ENCODE data around the gene IL1R1. TPM values are rescaled to one million over a fixed set of nuclear protein-coding genes. Genes with fewer than 3 reads are reported as not detected.
"Not testable (repeated sequence)": the region's sequence is repeated elsewhere in the genome, so short reads cannot be mapped to it uniquely, and the experiment has no call there.

The IL1R1 gene, protein sequence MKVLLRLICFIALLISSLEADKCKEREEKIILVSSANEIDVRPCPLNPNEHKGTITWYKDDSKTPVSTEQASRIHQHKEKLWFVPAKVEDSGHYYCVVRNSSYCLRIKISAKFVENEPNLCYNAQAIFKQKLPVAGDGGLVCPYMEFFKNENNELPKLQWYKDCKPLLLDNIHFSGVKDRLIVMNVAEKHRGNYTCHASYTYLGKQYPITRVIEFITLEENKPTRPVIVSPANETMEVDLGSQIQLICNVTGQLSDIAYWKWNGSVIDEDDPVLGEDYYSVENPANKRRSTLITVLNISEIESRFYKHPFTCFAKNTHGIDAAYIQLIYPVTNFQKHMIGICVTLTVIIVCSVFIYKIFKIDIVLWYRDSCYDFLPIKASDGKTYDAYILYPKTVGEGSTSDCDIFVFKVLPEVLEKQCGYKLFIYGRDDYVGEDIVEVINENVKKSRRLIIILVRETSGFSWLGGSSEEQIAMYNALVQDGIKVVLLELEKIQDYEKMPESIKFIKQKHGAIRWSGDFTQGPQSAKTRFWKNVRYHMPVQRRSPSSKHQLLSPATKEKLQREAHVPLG
- 0.04 and 1.0 TPM in 2 replicates for total RNA-seq (2014; rRNA removed; shearing (Covaris generic))

DNA sequence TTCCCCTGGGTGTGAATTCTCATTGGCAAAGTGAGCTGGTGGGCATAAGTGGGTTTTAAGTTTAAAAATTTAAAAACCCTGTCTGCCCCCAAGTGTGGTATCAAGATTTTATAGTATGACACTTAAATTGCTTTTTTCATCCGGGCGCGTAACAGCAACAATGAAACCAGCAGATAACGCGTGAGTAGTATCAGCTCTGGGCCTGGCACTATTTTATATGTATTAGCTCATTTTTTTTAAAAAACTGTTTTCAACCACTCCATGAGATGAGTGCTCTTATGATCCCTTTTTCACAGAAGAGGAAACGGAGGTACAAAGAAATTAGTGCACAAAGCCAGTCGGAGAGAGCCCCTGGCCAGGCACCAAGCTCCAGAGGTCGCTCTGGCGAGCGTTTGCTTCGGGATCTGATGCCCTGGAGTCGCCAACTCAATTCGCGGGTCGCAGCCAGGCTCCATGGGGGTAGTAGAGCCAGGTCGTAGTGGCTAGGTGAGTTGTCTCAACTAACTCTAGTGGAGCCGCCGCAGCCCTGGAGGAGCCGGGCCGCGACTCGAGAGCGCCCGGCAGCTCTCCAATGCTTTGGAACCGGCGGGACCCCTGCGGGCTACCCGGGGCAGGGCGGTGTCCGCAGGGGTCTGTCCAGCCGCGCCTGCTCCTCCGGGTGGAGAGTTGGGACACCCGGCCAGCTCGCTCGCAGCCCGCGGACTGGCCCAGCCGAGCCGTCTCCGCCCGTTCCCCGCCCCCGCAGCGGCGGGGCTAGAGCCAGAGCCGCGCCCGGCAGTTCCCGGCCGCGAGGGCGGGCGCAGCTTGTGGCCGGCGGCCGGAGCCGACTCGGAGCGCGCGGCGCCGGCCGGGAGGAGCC lies at the start of gene IL1R1:
Gene IL1R1, plus strand, starts transcription at position 777 of the 859 bp plus-strand sequence. CDS start 14,979 bp downstream, outside the sequence.
- H3K27me3 ChIP-seq (ENCODE audit: control insufficient read depth, insufficient read depth, low read length) = peaks cover 27% of the 10 kb centered on the region
- peak; percentile 89 for DNase-seq
- H3K36me3 ChIP-seq (replicated peaks; ENCODE audit: control insufficient read depth, insufficient read depth, low read length) = no peaks in the 10 kb centered on the region
- peak within 1 kb of the TSS; percentile 47 for H3K4me3 ChIP-seq (ENCODE audit: insufficient read depth, low read depth, low read length)

DNA sequence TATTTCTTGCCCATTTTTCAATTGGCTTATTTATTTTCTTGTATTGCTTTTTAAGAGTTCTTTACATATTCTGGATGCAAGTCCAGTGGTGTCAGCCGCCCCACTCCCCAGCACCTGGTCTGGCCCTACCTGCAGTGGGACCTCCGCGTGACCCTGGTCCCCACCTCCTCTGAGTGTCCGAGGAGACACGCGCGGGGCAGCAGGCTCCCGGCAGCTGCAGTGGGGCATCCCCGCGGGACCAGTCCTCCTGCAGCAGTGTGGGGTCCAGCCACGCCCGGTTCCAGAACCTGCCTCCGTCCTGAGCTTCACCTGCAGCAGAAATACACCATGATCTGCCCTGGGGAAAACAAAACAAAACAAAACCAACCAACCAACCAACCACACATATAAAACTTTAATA lies 48.9 kb upstream of the IL1R1 start:
- Histone ChIP-seq H3K36me3 (replicated peaks; ENCODE audit: control insufficient read depth, insufficient read depth, low read length) (no peaks in the 10 kb centered on the region), H3K4me3 (ENCODE audit: insufficient read depth, low read depth, low read length) (no peak overlapping the region), H3K27me3 (ENCODE audit: control insufficient read depth, insufficient read depth, low read length) (no peaks in the 10 kb centered on the region)
- no peak for DNase-seq

DNA sequence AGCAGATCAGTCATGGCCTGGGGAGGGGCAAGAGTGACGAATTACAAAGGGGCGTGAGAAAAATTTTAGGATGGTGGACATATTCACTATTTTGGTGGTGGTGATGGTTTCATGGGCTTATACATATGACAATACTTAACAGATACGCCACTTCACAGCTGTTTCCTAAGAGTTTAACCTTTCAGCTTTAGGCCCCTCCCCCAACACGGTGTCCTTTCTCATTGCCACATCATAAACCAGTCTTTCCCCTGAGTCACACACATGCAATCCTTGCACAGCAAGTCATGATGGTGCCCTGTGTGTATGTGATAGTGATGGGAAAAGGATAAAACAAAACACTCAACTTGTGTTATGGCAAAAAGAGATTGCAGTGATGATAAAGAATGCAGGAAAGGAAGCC lies 47.6 kb upstream of the IL1R1 start:
- Histone ChIP-seq H3K36me3 (replicated peaks; ENCODE audit: control insufficient read depth, insufficient read depth, low read length) (no peaks in the 10 kb centered on the region), H3K4me3 (ENCODE audit: insufficient read depth, low read depth, low read length) (no peak overlapping the region), H3K27me3 (ENCODE audit: control insufficient read depth, insufficient read depth, low read length) (no peaks in the 10 kb centered on the region)
- DNase-seq = no peak

DNA sequence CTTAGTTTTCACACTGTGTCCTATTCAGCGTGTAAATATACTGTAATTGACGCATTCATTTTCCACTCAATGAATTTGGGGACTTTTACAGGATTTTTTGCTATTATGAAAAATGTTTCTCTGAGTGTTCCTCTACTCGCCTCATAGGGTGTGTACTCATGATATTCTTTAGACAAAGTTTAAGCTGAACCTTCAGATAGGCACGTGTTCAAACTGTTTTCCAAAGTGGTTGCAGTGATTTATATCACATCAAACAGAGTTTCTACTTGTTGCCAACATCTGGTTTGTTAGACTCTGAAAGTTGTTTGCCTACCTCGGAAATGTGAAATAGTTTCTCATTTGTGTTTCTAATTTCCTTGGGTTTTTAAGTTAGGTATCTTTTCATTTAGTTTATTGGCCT lies 46.4 kb upstream of the IL1R1 start:
- H3K4me3 ChIP-seq (ENCODE audit: insufficient read depth, low read depth, low read length) = no peak overlapping the region
- DNase-seq = no peak
- no peaks in the 10 kb centered on the region for H3K36me3 ChIP-seq (replicated peaks; ENCODE audit: control insufficient read depth, insufficient read depth, low read length)
- no peaks in the 10 kb centered on the region for H3K27me3 ChIP-seq (ENCODE audit: control insufficient read depth, insufficient read depth, low read length)

DNA sequence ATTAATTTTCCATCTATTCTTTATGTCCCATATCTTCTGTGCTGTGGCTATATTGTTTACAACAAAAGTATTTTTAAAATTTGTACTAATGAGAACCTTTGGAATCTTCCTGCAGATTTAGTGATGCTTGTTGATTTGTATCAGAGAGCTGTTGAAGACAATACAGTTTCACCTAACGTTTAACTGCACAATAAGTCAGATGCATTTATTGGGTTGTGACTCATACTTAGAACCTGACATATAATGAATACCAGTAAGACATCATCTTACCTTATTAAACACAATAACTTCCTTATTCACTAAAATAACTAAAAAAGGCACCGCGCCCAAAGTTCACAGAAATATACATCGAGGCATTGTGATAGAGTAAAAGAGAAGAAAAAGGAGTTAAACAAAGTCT lies 43.8 kb upstream of the IL1R1 start:
- H3K27me3 ChIP-seq (ENCODE audit: control insufficient read depth, insufficient read depth, low read length) = no peaks in the 10 kb centered on the region
- no peak overlapping the region for H3K4me3 ChIP-seq (ENCODE audit: insufficient read depth, low read depth, low read length)
- DNase-seq = no peak
- no peaks in the 10 kb centered on the region for H3K36me3 ChIP-seq (replicated peaks; ENCODE audit: control insufficient read depth, insufficient read depth, low read length)

DNA sequence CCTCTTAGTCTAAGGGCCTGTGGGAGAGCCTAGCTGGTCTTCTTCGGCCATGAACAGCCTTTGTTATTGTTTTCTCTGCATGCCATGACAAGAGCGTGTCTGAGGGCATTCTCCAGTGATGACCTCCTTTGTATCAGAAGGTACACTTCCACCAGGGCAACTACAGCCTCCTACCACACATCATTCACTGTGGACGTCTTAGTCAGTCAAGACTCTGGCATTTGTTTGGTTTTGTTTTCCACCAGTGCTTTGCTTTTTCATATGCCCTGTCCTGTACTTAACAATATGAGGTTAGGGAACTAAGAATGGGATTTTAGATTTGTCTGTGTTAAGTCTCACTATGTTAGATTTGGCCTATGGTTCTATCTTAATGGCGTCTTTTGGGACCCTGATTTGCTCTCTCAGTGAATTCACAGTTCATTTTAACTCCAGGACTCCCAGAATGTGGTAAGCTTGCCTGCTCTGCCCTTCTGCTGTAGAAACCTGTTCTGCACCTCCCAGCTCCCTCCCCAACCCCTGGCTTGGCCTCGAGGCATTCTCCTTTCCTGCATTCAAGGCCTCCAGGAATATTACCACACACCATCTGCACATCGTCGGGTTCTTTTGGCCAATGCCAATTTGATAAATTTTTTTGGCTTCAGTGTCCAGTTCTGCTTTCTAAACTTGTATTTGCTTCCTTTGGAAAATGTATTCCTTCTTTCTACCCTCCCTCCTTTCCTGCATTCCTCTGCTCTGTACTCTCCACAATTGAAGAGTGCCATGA lies 42.8 kb upstream of the IL1R1 start:
- Histone ChIP-seq H3K27me3 (ENCODE audit: control insufficient read depth, insufficient read depth, low read length) (no peaks in the 10 kb centered on the region), H3K36me3 (replicated peaks; ENCODE audit: control insufficient read depth, insufficient read depth, low read length) (no peaks in the 10 kb centered on the region), H3K4me3 (ENCODE audit: insufficient read depth, low read depth, low read length) (no peak overlapping the region)
- DNase-seq = no peak

DNA sequence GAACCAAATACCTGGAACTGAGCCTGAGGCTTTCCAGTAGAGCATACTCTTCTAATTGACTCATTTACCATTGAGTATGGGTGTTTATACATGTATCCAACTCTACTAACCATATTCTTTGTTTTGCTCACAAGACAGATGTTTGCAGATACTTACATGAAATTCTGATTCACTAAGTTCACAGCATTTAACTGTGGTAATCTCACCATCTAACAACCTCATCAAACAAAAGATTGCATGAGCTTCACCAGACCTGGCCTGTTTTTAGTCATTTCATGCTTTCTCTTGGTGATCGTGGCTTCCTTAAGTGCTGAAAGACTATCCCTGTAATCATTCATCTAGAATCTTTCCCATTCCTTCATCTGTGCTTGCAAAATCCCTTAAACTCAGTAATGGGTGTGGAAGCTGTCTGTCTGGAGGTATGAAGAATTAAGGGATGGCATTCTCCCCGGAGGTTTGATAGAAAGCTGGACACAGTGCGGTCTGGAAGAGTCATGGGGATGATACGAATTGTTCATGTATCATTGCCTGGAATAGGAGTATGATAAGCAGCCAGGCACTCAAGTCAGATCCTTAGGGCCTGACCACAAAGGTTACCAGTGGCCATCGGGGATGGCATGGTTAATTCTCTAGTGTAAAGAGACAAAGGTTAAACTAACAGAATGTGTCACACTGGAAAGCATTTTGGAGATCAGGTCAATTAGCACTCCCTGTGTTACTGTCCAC lies 42.0 kb upstream of the IL1R1 start:
- no peaks in the 10 kb centered on the region for H3K27me3 ChIP-seq (ENCODE audit: control insufficient read depth, insufficient read depth, low read length)
- no peak overlapping the region for H3K4me3 ChIP-seq (ENCODE audit: insufficient read depth, low read depth, low read length)
- DNase-seq = no peak
- no peaks in the 10 kb centered on the region for H3K36me3 ChIP-seq (replicated peaks; ENCODE audit: control insufficient read depth, insufficient read depth, low read length)

DNA sequence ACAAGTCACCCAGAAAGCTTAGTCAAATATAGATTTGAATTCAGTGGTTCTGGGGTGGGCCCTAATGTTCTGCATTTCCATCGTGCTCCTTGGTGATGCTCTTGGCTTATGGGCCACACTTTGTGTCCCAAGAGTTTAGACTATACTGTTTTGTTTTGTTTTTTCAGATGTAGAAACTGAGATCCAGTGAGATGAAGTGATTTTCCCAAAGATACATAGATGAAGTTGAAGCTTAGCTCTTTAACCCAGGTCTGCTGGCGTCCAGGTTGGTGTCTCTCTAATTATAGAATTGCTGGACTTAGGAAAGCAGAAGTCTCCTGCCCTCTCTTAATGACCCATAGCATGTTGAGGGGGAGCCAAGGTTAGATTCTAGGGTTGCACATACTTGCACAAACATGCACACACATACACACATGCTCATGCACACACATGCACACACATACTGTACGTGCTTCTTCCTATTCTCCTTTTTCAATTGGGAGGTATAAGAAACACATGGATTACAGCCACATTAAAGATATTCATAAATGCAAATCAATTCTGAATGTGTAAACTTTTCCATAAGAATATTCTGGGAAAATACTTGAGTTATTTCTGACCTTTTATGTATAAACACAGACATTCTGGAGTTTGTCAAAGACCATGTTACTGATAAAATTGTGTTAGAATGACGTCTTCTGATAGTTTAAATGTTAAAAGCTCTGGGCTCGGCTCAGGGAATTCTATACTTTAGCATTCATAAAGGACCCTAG lies 41.3 kb upstream of the IL1R1 start:
- Histone ChIP-seq H3K4me3 (ENCODE audit: insufficient read depth, low read depth, low read length) (no peak overlapping the region), H3K36me3 (replicated peaks; ENCODE audit: control insufficient read depth, insufficient read depth, low read length) (no peaks in the 10 kb centered on the region), H3K27me3 (ENCODE audit: control insufficient read depth, insufficient read depth, low read length) (no peaks in the 10 kb centered on the region)
- DNase-seq = no peak

DNA sequence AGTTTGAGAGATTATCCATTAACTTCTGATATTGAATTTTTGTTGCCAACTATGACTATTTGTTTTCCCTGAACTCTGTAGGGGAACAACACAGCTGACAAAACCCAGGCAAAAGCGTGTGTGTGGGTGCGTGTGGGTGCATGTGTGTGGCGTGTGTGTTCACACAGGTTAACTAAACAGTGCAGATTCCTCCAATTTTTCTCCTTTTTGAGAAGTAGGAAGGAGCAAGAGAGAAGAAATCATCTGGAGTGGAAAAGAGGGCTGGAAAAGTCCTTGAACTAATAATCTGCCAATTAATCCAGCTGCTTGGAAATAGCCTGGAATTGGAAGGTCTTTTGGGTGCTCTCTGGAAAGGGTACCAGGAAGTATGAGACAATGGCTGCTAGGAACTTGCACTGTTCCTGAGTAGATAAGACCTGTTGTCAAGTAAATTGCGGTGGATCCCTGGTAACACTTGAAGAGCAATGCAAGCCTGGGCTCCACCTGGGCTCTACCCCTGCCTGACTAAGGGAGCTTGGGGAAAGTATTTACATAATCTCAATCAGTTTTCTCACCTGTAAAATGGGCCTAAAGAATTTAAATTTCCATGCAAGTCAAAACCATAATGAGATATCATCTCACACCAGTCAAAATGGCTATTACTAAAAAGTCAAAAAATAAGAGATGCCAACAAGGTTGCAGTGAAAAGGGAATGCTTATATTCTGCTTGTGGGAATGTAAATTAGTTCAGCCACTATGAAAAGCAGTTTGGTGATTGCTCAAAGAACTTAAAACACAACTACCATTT lies 40.5 kb upstream of the IL1R1 start:
- no peak for DNase-seq
- Histone ChIP-seq H3K4me3 (ENCODE audit: insufficient read depth, low read depth, low read length) (no peak overlapping the region), H3K27me3 (ENCODE audit: control insufficient read depth, insufficient read depth, low read length) (no peaks in the 10 kb centered on the region), H3K36me3 (replicated peaks; ENCODE audit: control insufficient read depth, insufficient read depth, low read length) (no peaks in the 10 kb centered on the region)

DNA sequence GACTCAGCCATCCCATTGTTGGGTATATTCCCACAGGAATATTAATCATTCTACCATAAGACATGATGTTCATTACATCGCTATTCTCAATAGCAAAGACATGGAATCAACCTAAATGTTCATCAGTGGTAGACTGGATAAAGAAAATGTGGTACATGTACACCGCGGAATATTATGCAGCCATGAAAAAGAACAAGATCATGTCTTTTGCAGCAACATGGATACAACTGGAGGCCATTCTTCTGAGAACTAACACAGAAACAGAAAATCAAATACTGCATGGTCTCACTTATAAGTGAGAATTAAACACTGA lies 40.0 kb upstream of the IL1R1 start:
- not testable (repeated sequence) for H3K36me3 ChIP-seq (replicated peaks; ENCODE audit: control insufficient read depth, insufficient read depth, low read length); DNase-seq; H3K4me3 ChIP-seq (ENCODE audit: insufficient read depth, low read depth, low read length); H3K27me3 ChIP-seq (ENCODE audit: control insufficient read depth, insufficient read depth, low read length)

DNA sequence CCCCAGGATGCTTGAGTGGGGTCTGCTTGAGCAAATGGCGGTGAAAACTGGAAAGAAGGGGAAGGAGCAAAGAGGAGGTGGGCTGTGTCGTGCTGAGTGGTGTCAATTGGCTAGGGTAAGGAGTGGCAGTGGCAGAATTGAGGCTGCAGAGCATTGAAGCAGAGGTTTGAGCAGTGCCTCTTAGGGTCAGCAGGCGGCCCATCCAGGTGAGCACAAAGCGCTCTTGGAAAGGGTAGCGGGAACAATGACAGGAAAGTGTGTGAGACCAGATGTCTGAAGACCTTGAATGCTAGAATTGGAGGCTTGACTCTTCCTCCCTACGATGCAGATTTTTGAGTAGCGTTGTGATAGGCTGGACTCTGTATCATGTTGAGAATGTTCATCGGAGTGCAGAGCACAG lies 39.3 kb upstream of the IL1R1 start:
- Histone ChIP-seq H3K27me3 (ENCODE audit: control insufficient read depth, insufficient read depth, low read length) (no peaks in the 10 kb centered on the region), H3K4me3 (ENCODE audit: insufficient read depth, low read depth, low read length) (no peak overlapping the region), H3K36me3 (replicated peaks; ENCODE audit: control insufficient read depth, insufficient read depth, low read length) (no peaks in the 10 kb centered on the region)
- DNase-seq = no peak

DNA sequence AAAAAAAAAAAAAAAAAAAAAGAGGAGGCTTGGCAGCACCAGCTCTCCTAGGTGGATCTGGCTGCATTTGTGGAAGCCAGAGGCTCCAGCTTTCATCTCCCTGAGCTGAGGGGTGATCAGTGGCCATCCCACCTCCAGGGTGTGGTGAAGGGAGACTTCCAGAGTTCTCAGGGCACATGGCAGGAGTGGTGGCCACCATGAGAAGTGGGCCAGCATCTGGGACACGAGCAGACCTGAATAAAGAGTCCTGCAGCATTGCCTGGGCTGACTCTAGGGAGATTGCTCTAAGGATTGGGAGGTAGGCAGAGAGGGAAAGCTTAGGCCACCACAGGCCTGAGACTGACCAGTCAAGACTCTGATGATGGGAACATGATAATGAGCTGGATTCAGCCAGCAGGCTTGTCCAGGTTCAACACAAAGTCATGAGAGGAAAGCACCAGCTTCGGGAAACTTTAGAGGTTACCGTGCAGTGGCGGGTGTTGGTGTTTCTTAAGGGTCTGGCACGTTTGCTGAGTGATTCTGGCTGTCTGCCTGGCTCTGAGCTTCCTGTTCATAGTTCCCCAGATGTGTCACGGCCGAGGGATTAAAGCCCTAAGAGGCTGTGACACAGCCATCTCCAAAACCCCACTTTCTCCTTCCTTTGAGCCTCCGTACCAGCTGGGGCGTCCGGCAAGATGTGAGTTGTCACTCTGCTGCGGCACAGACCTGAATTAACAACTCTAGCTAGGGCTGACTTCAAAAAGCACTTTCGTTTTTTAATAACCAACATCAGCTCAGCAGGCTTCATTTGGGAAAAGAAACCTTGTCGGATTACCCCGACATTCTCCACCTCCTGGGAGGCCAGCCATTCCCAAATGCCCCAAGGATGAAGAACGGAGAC lies 38.3 kb upstream of the IL1R1 start:
- DNase-seq = no peak
- no peak overlapping the region for H3K4me3 ChIP-seq (ENCODE audit: insufficient read depth, low read depth, low read length)
- H3K27me3 ChIP-seq (ENCODE audit: control insufficient read depth, insufficient read depth, low read length) = no peaks in the 10 kb centered on the region
- no peaks in the 10 kb centered on the region for H3K36me3 ChIP-seq (replicated peaks; ENCODE audit: control insufficient read depth, insufficient read depth, low read length)
